Fibroblast of the aortic adventitia (primary cell): ENCODE measurements around the gene TTBK1. TPM values are rescaled to one million over a fixed set of nuclear protein-coding genes. Genes with fewer than 3 reads are reported as not detected.

Experiments used
- DNase-seq: peaks from one replicate; pipeline ENCODE4 v3.0.0-alpha.2; 2010; ENCODE audit warnings: low read depth
- H3K4me3 ChIP-seq: 2 replicates; pipeline ENCODE4 v1.5.1; 2011; ENCODE audit warnings: low read depth, mild to moderate bottlenecking, control low read depth, low read length, moderate library complexity
- CTCF ChIP-seq: IDR thresholded peaks from 2 replicates; pipeline ENCODE4 v1.5.1; 2011; ENCODE audit warnings: mild to moderate bottlenecking, low read length, control low read depth, inconsistent platforms; ENCODE audit not compliant: insufficient read depth
- total RNA-seq: library from RNA; depleted of rRNA; stranded (reverse); fragments of >200 nt; gene quantifications from 2 replicates; pipeline ENCODE4 v1.2.3, GENCODE V29; 2012; ENCODE audit warnings: low replicate concordance

Gene TTBK1
- total RNA-seq, 1 donor: not detected

GRCh38 chr6:43268782-43269272, 25.5 kb downstream of the TTBK1 start:
- no peak for TF ChIP-seq CTCF

GRCh38 chr6:43269273-43270007, 26.2 kb downstream of the TTBK1 start:
- no peak for TF ChIP-seq CTCF
- DNase-seq: no peak
- H3K4me3 ChIP-seq: peak overlapping the region; percentile 40

More at GRCh38 chr6:43268782-43269272, 25.5 kb downstream of the TTBK1 start:
- no peak for DNase-seq
- H3K4me3 ChIP-seq: no peak overlapping the region

GRCh38 chr6:43271103-43271815, 28.0 kb downstream of the TTBK1 start:
- H3K4me3 ChIP-seq: no peak overlapping the region
- DNase-seq: no peak
- no peak for TF ChIP-seq CTCF

- H3K4me3 ChIP-seq: no peak overlapping the region
- DNase-seq: no peak
- no peak for TF ChIP-seq CTCF
Observed at GRCh38 chr6:43271944-43272343, 28.7 kb downstream of the TTBK1 start.

GRCh38 chr6:43273707-43274106, 30.4 kb downstream of the TTBK1 start:
- no peak for DNase-seq
- no peak for TF ChIP-seq CTCF
- no peak overlapping the region for H3K4me3 ChIP-seq

- no peak for TF ChIP-seq CTCF
- no peak for DNase-seq
- H3K4me3 ChIP-seq: no peak overlapping the region
Observed at GRCh38 chr6:43274127-43274915, 31.0 kb downstream of the TTBK1 start.
